Osteocyte (in vitro differentiated cells): ENCODE measurements around the gene MYH3. TPM values are rescaled to one million over a fixed set of nuclear protein-coding genes. Genes with fewer than 3 reads are reported as not detected.

ENCODE experiments used
- DNase-seq: peaks from one replicate; pipeline ENCODE4 v3.0.0; 2021; ENCODE audit warnings: mixed read lengths; ENCODE audit not compliant: unreplicated experiment; ENCODE audit errors: extremely low spot score
- H3K27ac Mint-ChIP-seq: one replicate; pipeline ENCODE4 v1.8.0; 2021; ENCODE audit warnings: mild to moderate bottlenecking, mixed read lengths; ENCODE audit not compliant: unreplicated experiment
- H3K27me3 Mint-ChIP-seq: one replicate; pipeline ENCODE4 v1.8.0; 2021; ENCODE audit warnings: mixed read lengths; ENCODE audit not compliant: unreplicated experiment
- H3K36me3 Mint-ChIP-seq: one replicate; pipeline ENCODE4 v1.8.0; 2021; ENCODE audit warnings: mixed read lengths; ENCODE audit not compliant: unreplicated experiment
- H3K4me1 Mint-ChIP-seq: one replicate; pipeline ENCODE4 v1.8.0; 2021; ENCODE audit warnings: mixed read lengths; ENCODE audit not compliant: unreplicated experiment
- H3K4me3 Mint-ChIP-seq: one replicate; pipeline ENCODE4 v1.8.0; 2021; ENCODE audit warnings: mild to moderate bottlenecking, moderate library complexity, mixed read lengths; ENCODE audit not compliant: unreplicated experiment
- H3K9me3 Mint-ChIP-seq: one replicate; pipeline ENCODE4 v1.8.0; 2021; ENCODE audit warnings: mixed read lengths; ENCODE audit not compliant: unreplicated experiment
- CTCF ChIP-seq: fragments of 200-600 bp; sonication (generic); IDR thresholded peaks from 2 replicates; pipeline ENCODE4 v1.5.0; 2021; ENCODE audit warnings: antibody characterized with exemption, mild to moderate bottlenecking, moderate library complexity
- total RNA-seq: library from RNA; stranded (reverse); gene quantifications from 2 replicates; pipeline ENCODE4 v1.2.1, GENCODE V29; 2021

The MYH3 gene
- total RNA-seq, 1 donor from 2014 or later, result 2.4 TPM

GRCh38 chr17:10585529-10585928, 71.6 kb downstream of the MYH3 start:
- no peak for DNase-seq
- Mint-ChIP-seq H3K4me1 (no peaks in the 10 kb centered on the region), H3K27me3 (peaks cover 4% of the 10 kb centered on the region), H3K27ac (no peak overlapping the region), H3K36me3 (no peaks in the 10 kb centered on the region), H3K4me3 (no peak overlapping the region), H3K9me3 (no peaks in the 10 kb centered on the region)
- no peak for TF ChIP-seq CTCF

- Mint-ChIP-seq H3K9me3 (no peaks in the 10 kb centered on the region), H3K27me3 (peaks cover 4% of the 10 kb centered on the region), H3K27ac (no peak overlapping the region), H3K4me1 (no peaks in the 10 kb centered on the region), H3K36me3 (no peaks in the 10 kb centered on the region), H3K4me3 (no peak overlapping the region)
- DNase-seq, result no peak
- TF ChIP-seq CTCF, result no peak
Measured at GRCh38 chr17:10583834-10584233, 73.3 kb downstream of the MYH3 start.

- no peak for TF ChIP-seq CTCF
- no peak for DNase-seq
- Mint-ChIP-seq H3K27ac (no peak overlapping the region), H3K27me3 (peaks cover 4% of the 10 kb centered on the region), H3K4me1 (no peaks in the 10 kb centered on the region), H3K9me3 (no peaks in the 10 kb centered on the region), H3K36me3 (no peaks in the 10 kb centered on the region), H3K4me3 (no peak overlapping the region)
Measured at GRCh38 chr17:10579270-10579669, 77.8 kb downstream of the MYH3 start.

Other genes with a start within 250 kb of the MYH3 start
- not detected in 2 replicates for gene MYH8, start 235.4 kb downstream of the MYH3 start, total RNA-seq
- not detected in 2 replicates for gene MYH4, start 187.8 kb downstream of the MYH3 start, total RNA-seq
- not detected in 2 replicates for gene MYH1, start 138.8 kb downstream of the MYH3 start, total RNA-seq
- gene MYH2, start 107.7 kb downstream of the MYH3 start, total RNA-seq, result not detected in 2 replicates
- gene SCO1, start 40.2 kb upstream of the MYH3 start, total RNA-seq, result 26.8 and 27.4 TPM in 2 replicates
- gene ADPRM, start 40.3 kb upstream of the MYH3 start, total RNA-seq, result 12.7 and 13.1 TPM in 2 replicates
- 6.8 and 8.1 TPM in 2 replicates for gene TMEM220, start 72.7 kb upstream of the MYH3 start, total RNA-seq
- gene TMEM238L, start 146.8 kb upstream of the MYH3 start, total RNA-seq, result not detected in 2 replicates
- gene PIRT, start 180.8 kb upstream of the MYH3 start, total RNA-seq, result not detected in 2 replicates